Spleen (tissue), 11 donors: ENCODE results near the gene SLC39A11. TPM values are rescaled to one million over a fixed set of nuclear protein-coding genes. Genes with fewer than 3 reads are reported as not detected.

ENCODE experiments used
- DNase-seq: peaks from one replicate; pipeline ENCODE4 v3.0.0-alpha.2; 2020
- H3K27ac ChIP-seq, 8 donors: fragments of 200-600 bp; sonication (generic) in 7 of 8; 1 replicate in 4 of 8; 2 replicates in 4 of 8; pipeline versions ENCODE4 v1.5.0 to v1.8.0; 2016 to 2021; ENCODE audit warnings: inconsistent platforms in 4 of 8, mild to moderate bottlenecking in 4 of 8, moderate library complexity in 1 of 8
- H3K27me3 ChIP-seq, 7 donors: fragments of 200-600 bp; sonication (generic) in 6 of 7; replicated peaks in 1 of 7; 1 replicate in 4 of 7; 2 replicates in 3 of 7; pipeline versions ENCODE4 v1.5.0 to v1.8.0; 2016 to 2021; ENCODE audit warnings: inconsistent platforms in 3 of 7, mild to moderate bottlenecking in 1 of 7
- H3K36me3 ChIP-seq, 6 donors: fragments of 200-600 bp; sonication (generic) in 5 of 6; 1 replicate in 4 of 6; 2 replicates in 2 of 6; pipeline versions ENCODE4 v1.5.0 to v1.8.0; 2016 to 2021; ENCODE audit warnings: inconsistent platforms in 2 of 6
- H3K4me1 ChIP-seq, 6 donors: fragments of 200-600 bp; sonication (generic) in 5 of 6; 1 replicate in 3 of 6; 2 replicates in 3 of 6; pipeline versions ENCODE4 v1.5.0 to v1.8.0; 2016 to 2021; ENCODE audit warnings: inconsistent platforms in 3 of 6
- H3K4me3 ChIP-seq, 8 donors: fragments of 200-600 bp; sonication (generic) in 7 of 8; 1 replicate in 4 of 8; 2 replicates in 4 of 8; pipeline versions ENCODE4 v1.5.0 to v1.8.0; 2016 to 2021; ENCODE audit warnings: inconsistent platforms in 4 of 8, mild to moderate bottlenecking in 4 of 8, moderate library complexity in 2 of 8
- H3K9me3 ChIP-seq, 8 donors: fragments of 200-600 bp; sonication (generic) in 7 of 8; 1 replicate in 4 of 8; 2 replicates in 4 of 8; pipeline versions ENCODE4 v1.5.0 to v1.8.0; 2016 to 2021; ENCODE audit warnings: inconsistent platforms in 4 of 8
- POLR2A ChIP-seq, 3 donors: fragments of 450-650 bp; IDR thresholded peaks; one replicate each; pipeline ENCODE4 v1.5.1; 2017; ENCODE audit warnings: antibody characterized with exemption in 3 of 3, mild to moderate bottlenecking in 1 of 3
- POLR2AphosphoS5 ChIP-seq, 3 donors: sonication (generic); formaldehyde crosslinking; IDR thresholded peaks; one replicate each; pipeline ENCODE4 v1.5.1; 2017; ENCODE audit warnings: antibody characterized with exemption in 3 of 3
- WGBS, 5 donors: extraction: QIAGEN DNeasy Blood & Tissue Kit in 3 of 5; methylation state at CpG; one replicate each; pipeline versions ENCODE4 v1.1.5 to v1.1.7; 2013 to 2018; 5-methylcytosine and 5-hydroxymethylcytosine counted together
- intact Hi-C: fragments of 100-400 bp; cut with DNase I; formaldehyde crosslinking; loops from one replicate; pipeline ENCODE4 v1.15.0; 2023; ENCODE audit warnings: low total_unique reads
- polyA plus RNA-seq, 3 donors: library from polyadenylated mRNA; stranded (reverse); fragments of 200-250 nt; gene quantifications; one replicate each; pipeline ENCODE4 v1.2.1, GENCODE V29; 2013
- total RNA-seq, 7 donors: library from RNA; depleted of rRNA in 3 of 7; stranded (reverse); fragments of >200 nt in 3 of 7; fragmentation: NEBNext Ultra II Directional in 4 of 7; extraction: Animal tissue kit (Norgen Biotek cat#: 25700) in 4 of 7; gene quantifications; one replicate each; pipeline versions ENCODE4 v1.1.0 to v1.2.1, GENCODE V29; 2016 to 2021
- TF ChIP-seq, protein P1 (sequence below), 11 experiments: fragments of 200-600 bp in 7 of 11; fragments of 450-650 bp in 4 of 11; sonication (generic) in 4 of 11; IDR thresholded peaks in 8 of 11; conservative IDR thresholded peaks in 3 of 11; 1 replicate in 7 of 11; 2 replicates in 4 of 11; pipeline versions ENCODE4 v1.4.0 to v1.8.0; 2016 to 2021; ENCODE audit warnings: antibody characterized with exemption in 11 of 11, inconsistent platforms in 4 of 11, mild to moderate bottlenecking in 1 of 11
- donor health status: healthy with polysubstance abuse.
- donor health status: DM: no; HTN: no; CAD: no; lungs with moderate emphysema.
- donor health status: DM: no; HTN: no; CAD: no.
- donor health status: Bipolar disorder and iron deficiency.
- donor health status: healthy.
- donor health status: DM: no; HTN: no; CAD: no.
- donor health status: DM: yes; HTN: yes; CAD: no.

The SLC39A11 gene
- total and polyA plus RNA-seq, 10 donors = 4.1 to 45.2 (median 27.8) TPM

DNA sequence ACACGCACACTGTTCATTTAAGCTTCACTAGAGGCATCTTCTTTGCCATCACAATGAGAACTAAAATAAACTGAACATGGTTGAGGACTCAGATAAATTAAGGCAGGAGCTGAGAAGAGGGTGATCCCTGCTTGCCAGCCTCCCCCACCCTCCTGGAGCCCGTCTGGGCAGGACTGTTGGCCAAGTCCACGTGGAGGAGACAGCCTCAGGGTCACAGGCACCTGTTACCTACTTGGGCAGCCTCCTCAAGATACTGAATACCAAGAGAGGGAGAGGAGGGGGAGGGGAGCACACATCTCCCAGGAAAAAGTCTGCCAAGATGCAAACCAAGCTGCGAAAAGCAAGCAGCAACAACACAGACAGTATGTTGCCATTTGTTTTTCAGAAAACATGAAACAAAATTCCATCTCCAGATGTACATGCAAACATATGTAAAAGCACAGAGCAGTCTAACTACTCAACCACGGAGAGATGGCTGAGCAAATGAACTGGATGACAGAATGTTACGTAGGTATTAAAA is 67.4 kb downstream of the SLC39A11 start:
- DNase-seq = no peak
- WGBS, 5 donors = 78 to 88% (median 85%) methylated on average over 6 of the region's 6 CpGs
- H3K4me1 ChIP-seq = no peaks in the 10 kb centered on the region

DNA sequence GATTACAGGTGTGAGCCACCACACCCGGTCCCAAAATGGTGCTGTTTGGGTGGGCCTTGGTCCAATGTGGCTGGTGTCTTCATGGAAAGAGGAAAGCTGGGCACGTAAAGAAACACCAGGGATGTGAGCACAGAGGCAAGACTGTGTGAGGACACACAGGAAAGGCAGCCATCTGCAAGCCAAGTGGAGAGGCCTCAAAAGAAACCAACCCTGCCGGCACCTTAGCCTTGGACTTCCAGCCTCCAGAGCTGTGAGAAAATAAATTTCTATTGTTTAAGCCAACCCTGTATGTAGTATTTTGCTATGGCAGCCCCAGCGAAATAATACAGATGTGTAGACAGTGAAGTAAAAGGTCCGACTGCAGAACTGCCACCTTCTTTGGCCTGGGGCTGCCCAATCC is 68.7 kb downstream of the SLC39A11 start:
- Histone ChIP-seq H3K36me3 (peaks cover 0 to 34% (median 0%) of the 10 kb centered on the region in 6 donors), H3K27ac (no peak overlapping the region), H3K27me3 (no peaks in the 10 kb centered on the region), H3K4me1 (no peaks in the 10 kb centered on the region), H3K4me3 (no peak overlapping the region), H3K9me3 (peaks cover 1 to 26% (median 22%) of the 10 kb centered on the region in 8 donors)
- TF ChIP-seq POLR2AphosphoS5 (IDR thresholded peaks at IDR 0.05) = no peak
- no peak for TF ChIP-seq POLR2A (IDR thresholded peaks at IDR 0.05)
- TF ChIP-seq, protein P1, sequence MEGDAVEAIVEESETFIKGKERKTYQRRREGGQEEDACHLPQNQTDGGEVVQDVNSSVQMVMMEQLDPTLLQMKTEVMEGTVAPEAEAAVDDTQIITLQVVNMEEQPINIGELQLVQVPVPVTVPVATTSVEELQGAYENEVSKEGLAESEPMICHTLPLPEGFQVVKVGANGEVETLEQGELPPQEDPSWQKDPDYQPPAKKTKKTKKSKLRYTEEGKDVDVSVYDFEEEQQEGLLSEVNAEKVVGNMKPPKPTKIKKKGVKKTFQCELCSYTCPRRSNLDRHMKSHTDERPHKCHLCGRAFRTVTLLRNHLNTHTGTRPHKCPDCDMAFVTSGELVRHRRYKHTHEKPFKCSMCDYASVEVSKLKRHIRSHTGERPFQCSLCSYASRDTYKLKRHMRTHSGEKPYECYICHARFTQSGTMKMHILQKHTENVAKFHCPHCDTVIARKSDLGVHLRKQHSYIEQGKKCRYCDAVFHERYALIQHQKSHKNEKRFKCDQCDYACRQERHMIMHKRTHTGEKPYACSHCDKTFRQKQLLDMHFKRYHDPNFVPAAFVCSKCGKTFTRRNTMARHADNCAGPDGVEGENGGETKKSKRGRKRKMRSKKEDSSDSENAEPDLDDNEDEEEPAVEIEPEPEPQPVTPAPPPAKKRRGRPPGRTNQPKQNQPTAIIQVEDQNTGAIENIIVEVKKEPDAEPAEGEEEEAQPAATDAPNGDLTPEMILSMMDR (IDR thresholded peaks at IDR 0.05 in 8 of 11, conservative IDR thresholded peaks at IDR 0.05 in 3 of 11) = no peak
- intact Hi-C loops = no loop called here
- DNase-seq = no peak
- 75 to 94% (median 85%) methylated on average over 5 of the region's 5 CpGs for WGBS, 5 donors

More for the DNA sequence above, 67.4 kb downstream of the SLC39A11 start:
- TF ChIP-seq POLR2AphosphoS5 (IDR thresholded peaks at IDR 0.05) (no peak), POLR2A (IDR thresholded peaks at IDR 0.05) (no peak)
- TF ChIP-seq, protein P1 (IDR thresholded peaks at IDR 0.05 in 8 of 11, conservative IDR thresholded peaks at IDR 0.05 in 3 of 11) = no peak
- no peaks in the 10 kb centered on the region for H3K27me3 ChIP-seq
- peaks cover 0 to 47% (median 6%) of the 10 kb centered on the region in 6 donors for H3K36me3 ChIP-seq
- no peak overlapping the region for H3K27ac ChIP-seq
- H3K9me3 ChIP-seq = peaks cover 0 to 12% (median 9%) of the 10 kb centered on the region in 8 donors
- H3K4me3 ChIP-seq = no peak overlapping the region
- intact Hi-C loops = no loop called here

DNA sequence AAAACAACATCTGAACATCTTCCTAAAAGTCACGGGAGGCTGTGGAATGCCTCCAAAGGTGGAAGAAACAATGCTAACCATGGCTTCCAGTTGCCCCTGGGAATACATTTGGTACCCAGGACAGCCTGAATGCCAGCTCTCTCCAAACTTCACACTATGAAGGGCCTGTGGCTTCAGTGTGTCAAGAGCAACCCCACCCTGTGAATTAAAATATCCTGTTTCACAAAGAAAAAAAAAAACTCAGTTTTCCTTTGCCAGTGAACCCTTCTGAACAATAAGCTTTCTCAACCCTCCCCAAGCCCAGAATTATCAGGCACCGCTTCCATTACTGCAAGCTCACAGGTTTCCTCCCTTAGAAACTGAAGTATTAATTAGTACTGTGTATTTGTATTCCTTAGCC is 69.8 kb downstream of the SLC39A11 start:
- Histone ChIP-seq H3K36me3 (peaks cover 0 to 30% (median 0%) of the 10 kb centered on the region in 6 donors), H3K4me1 (no peaks in the 10 kb centered on the region), H3K27me3 (no peaks in the 10 kb centered on the region), H3K4me3 (no peak overlapping the region), H3K27ac (no peak overlapping the region), H3K9me3 (peaks cover 3 to 36% (median 33%) of the 10 kb centered on the region in 8 donors)
- 80 to 96% (median 89%) methylated on average over 2 of the region's 2 CpGs for WGBS, 5 donors
- intact Hi-C loops = no loop called here
- TF ChIP-seq, protein P1 (IDR thresholded peaks at IDR 0.05 in 8 of 11, conservative IDR thresholded peaks at IDR 0.05 in 3 of 11) = no peak
- TF ChIP-seq POLR2AphosphoS5 (IDR thresholded peaks at IDR 0.05) = no peak
- TF ChIP-seq POLR2A (IDR thresholded peaks at IDR 0.05) = no peak
- DNase-seq = no peak

DNA sequence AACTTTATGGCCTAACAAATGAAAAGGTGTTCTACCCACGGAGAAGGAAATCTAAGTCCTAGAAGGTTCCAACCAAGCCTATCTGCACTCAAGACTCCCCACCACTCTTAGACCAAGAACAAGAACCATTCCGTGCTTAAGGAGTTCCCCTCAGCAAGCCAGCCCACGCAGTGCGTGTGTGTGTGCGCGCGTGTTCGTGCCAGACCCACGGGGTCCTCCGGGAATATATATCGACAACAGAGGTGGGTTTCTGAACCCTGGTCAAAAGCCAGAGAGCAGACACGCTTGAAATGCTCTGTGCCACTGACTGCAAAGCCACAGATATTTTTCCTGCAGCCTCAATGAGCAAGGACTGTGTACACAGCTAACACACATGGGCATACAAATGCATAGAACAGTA is 70.7 kb downstream of the SLC39A11 start:
- 92 to 96% (median 94%) methylated on average over 12 of the region's 12 CpGs for WGBS, 5 donors
- peaks cover 3 to 40% (median 34%) of the 10 kb centered on the region in 8 donors for H3K9me3 ChIP-seq
- no peak for DNase-seq

More for the DNA sequence above, 70.7 kb downstream of the SLC39A11 start:
- Histone ChIP-seq H3K4me1 (no peaks in the 10 kb centered on the region), H3K27me3 (no peaks in the 10 kb centered on the region), H3K36me3 (peaks cover 0 to 21% (median 0%) of the 10 kb centered on the region in 6 donors), H3K27ac (no peak overlapping the region), H3K4me3 (no peak overlapping the region)
- intact Hi-C loops = no loop called here
- TF ChIP-seq, protein P1 (IDR thresholded peaks at IDR 0.05 in 8 of 11, conservative IDR thresholded peaks at IDR 0.05 in 3 of 11) = no peak
- TF ChIP-seq POLR2AphosphoS5 (IDR thresholded peaks at IDR 0.05) (no peak), POLR2A (IDR thresholded peaks at IDR 0.05) (no peak)
